HL-60 (cell line): Measurements from ENCODE around the gene AKR1C2.
"Not testable (repeated sequence)": the region's sequence is repeated elsewhere in the genome, so short reads cannot be mapped to it uniquely, and the experiment has no call there.

Experiments used
- DNase-seq, 2 experiments: peaks; one replicate each; pipeline ENCODE4 v3.0.0-alpha.2; 2010 to 2020; ENCODE audit warnings: low read depth in 1 of 2, low spot score in 1 of 2
- H3K27ac ChIP-seq: fragments of 250-450 bp; sonication (Bioruptor Pico); replicated peaks from 2 replicates; pipeline ENCODE4 v1.5.1; 2020; ENCODE audit warnings: mild to moderate bottlenecking, moderate library complexity
- H3K27me3 ChIP-seq: fragments of 250-450 bp; sonication (Bioruptor Pico); 2 replicates; pipeline ENCODE4 v1.5.1; 2021; ENCODE audit warnings: mild to moderate bottlenecking, moderate library complexity; ENCODE audit not compliant: insufficient read depth, poor library complexity, severe bottlenecking
- H3K4me3 ChIP-seq: replicated peaks from 2 replicates; pipeline ENCODE4 v1.5.1; 2011; ENCODE audit warnings: mild to moderate bottlenecking, control low read depth, low read length; ENCODE audit not compliant: insufficient read depth
- GABPA ChIP-seq: IDR thresholded peaks from 2 replicates; pipeline ENCODE4 v1.6.1; 2012; ENCODE audit warnings: low read depth
- POLR2AphosphoS5 ChIP-seq: IDR thresholded peaks from 2 replicates; pipeline ENCODE4 v1.6.1; 2012; ENCODE audit warnings: low read depth
- SPI1 ChIP-seq: IDR thresholded peaks from 2 replicates; pipeline ENCODE4 v1.6.1; 2012; ENCODE audit warnings: low read depth, mild to moderate bottlenecking, borderline replicate concordance
- TF ChIP-seq, protein P1 (sequence below): IDR thresholded peaks from one replicate; pipeline ENCODE4 v1.5.1; 2011; ENCODE audit warnings: low read length, control low read depth, inconsistent platforms; ENCODE audit not compliant: insufficient read depth
- TF ChIP-seq, protein P2 (sequence below): IDR thresholded peaks from 2 replicates; pipeline ENCODE4 v1.6.1; 2012; ENCODE audit warnings: low read depth; ENCODE audit not compliant: insufficient replicate concordance

The AKR1C2 gene

DNA sequence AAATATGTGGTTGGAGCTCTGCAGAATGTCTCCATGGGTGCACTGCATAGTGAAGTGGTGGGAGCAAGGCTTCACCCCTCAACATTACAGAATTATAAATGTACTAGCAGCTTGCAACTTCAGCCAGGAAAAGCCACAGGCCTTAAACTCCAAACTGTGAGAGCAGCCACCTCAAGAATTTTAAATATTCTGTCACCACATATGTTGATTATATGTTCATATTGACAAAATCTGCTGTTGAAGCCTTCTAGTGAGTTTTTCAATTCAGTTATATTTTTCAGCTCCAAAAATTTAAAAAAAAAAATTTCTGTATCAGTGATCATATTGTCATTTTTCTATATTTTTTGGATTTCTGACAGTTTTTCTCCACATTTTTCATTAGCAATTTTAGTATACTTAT lies 30.9 kb upstream of the AKR1C2 start:
- no peaks in the 10 kb centered on the region for H3K27me3 ChIP-seq
- H3K27ac ChIP-seq, result no peak overlapping the region
- TF ChIP-seq, protein P1, sequence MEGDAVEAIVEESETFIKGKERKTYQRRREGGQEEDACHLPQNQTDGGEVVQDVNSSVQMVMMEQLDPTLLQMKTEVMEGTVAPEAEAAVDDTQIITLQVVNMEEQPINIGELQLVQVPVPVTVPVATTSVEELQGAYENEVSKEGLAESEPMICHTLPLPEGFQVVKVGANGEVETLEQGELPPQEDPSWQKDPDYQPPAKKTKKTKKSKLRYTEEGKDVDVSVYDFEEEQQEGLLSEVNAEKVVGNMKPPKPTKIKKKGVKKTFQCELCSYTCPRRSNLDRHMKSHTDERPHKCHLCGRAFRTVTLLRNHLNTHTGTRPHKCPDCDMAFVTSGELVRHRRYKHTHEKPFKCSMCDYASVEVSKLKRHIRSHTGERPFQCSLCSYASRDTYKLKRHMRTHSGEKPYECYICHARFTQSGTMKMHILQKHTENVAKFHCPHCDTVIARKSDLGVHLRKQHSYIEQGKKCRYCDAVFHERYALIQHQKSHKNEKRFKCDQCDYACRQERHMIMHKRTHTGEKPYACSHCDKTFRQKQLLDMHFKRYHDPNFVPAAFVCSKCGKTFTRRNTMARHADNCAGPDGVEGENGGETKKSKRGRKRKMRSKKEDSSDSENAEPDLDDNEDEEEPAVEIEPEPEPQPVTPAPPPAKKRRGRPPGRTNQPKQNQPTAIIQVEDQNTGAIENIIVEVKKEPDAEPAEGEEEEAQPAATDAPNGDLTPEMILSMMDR, result no peak
- no peak for TF ChIP-seq GABPA
- TF ChIP-seq, protein P2, sequence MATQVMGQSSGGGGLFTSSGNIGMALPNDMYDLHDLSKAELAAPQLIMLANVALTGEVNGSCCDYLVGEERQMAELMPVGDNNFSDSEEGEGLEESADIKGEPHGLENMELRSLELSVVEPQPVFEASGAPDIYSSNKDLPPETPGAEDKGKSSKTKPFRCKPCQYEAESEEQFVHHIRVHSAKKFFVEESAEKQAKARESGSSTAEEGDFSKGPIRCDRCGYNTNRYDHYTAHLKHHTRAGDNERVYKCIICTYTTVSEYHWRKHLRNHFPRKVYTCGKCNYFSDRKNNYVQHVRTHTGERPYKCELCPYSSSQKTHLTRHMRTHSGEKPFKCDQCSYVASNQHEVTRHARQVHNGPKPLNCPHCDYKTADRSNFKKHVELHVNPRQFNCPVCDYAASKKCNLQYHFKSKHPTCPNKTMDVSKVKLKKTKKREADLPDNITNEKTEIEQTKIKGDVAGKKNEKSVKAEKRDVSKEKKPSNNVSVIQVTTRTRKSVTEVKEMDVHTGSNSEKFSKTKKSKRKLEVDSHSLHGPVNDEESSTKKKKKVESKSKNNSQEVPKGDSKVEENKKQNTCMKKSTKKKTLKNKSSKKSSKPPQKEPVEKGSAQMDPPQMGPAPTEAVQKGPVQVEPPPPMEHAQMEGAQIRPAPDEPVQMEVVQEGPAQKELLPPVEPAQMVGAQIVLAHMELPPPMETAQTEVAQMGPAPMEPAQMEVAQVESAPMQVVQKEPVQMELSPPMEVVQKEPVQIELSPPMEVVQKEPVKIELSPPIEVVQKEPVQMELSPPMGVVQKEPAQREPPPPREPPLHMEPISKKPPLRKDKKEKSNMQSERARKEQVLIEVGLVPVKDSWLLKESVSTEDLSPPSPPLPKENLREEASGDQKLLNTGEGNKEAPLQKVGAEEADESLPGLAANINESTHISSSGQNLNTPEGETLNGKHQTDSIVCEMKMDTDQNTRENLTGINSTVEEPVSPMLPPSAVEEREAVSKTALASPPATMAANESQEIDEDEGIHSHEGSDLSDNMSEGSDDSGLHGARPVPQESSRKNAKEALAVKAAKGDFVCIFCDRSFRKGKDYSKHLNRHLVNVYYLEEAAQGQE, result no peak
- no peak overlapping the region for H3K4me3 ChIP-seq
- no peak for DNase-seq

GRCh38 chr10:5033061-5033778 lies 29.6 kb upstream of the AKR1C2 start:
- Histone ChIP-seq H3K27me3 (no peaks in the 10 kb centered on the region), H3K27ac (no peak overlapping the region), H3K4me3 (no peak overlapping the region)
- DNase-seq, result no peak
- TF ChIP-seq, protein P2, result no peak
- TF ChIP-seq, protein P1, result no peak
- TF ChIP-seq GABPA (no peak), SPI1 (no peak), POLR2AphosphoS5 (no peak)

- DNase-seq, H3K27ac ChIP-seq, H3K4me3 ChIP-seq, H3K27me3 ChIP-seq: not testable (repeated sequence)
Measured at GRCh38 chr10:5032444-5032843, 28.8 kb upstream of the AKR1C2 start.

GRCh38 chr10:5031588-5031987 lies 27.9 kb upstream of the AKR1C2 start:
- not testable (repeated sequence) for H3K27ac ChIP-seq, H3K27me3 ChIP-seq, DNase-seq, H3K4me3 ChIP-seq

GRCh38 chr10:5030989-5031388 lies 27.3 kb upstream of the AKR1C2 start:
- no peak for DNase-seq
- H3K27me3 ChIP-seq, result no peaks in the 10 kb centered on the region
- H3K27ac ChIP-seq, result no peak overlapping the region
- TF ChIP-seq, protein P2, result no peak
- no peak for TF ChIP-seq GABPA
- TF ChIP-seq POLR2AphosphoS5, result no peak
- TF ChIP-seq, protein P1, result no peak
- TF ChIP-seq SPI1, result no peak
- no peak overlapping the region for H3K4me3 ChIP-seq

GRCh38 chr10:5025461-5025881 lies 21.8 kb upstream of the AKR1C2 start:
- not testable (repeated sequence) for H3K27me3 ChIP-seq, DNase-seq, H3K4me3 ChIP-seq, H3K27ac ChIP-seq
